Endothelial cell of coronary artery (primary cell): ENCODE measurements around the gene RGL1. TPM values are rescaled to one million over a fixed set of nuclear protein-coding genes. Genes with fewer than 3 reads are reported as not detected.

Experiments used
- total RNA-seq: library from RNA; depleted of rRNA; stranded (reverse); fragments of >200 nt; gene quantifications from 2 replicates; pipeline ENCODE4 v1.2.3, GENCODE V29; 2014

Gene RGL1
- total RNA-seq = 12.9 and 18.4 TPM in 2 replicates

DNA sequence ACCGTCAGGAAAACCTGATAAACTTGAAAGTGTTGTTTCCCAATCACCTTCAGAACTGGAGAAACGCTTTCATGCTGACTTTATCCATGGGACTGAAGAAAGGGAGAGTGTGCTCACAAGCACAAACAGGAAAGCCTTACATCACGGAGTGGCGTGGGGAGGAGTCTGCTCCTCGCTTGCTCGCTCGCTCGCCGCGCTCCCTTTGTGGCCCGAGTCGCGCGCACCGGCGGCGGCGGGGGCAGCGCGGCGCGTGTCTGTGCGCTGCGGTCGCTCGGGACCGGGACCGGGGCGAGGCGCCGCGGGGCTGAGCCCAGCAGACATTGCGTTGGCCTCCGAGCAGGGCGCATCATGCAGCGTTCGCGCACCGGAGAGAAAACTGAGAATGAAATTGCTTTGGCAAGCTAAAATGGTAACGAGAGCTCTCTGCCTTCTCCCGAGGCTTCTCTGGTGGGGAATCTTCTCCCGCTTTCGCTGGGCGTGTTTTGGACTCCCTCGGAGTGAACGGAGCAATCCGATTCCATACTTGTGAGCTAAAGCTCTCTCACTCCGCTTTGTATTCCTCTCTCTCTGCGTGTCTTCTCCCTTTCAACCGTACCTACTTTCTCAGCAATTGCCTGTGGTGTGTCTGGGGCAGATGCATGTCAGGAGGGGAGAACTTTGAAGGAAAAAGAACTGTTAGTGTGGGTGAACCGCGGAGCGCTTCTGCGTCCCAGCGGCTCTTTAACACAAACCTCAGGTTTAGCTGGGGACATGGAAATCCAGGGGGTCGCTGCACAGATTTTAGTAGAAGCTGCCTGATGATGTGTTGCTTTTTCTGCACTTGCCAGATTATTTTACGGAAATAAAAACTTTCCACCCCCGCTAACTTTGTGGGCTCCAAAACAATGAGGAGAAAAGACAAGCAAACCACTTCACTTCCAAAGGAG, at the start of gene RGL1:
RGL1 (plus strand) TSS at position 205 of the 926 bp plus-strand sequence; CDS start at position 383, 178 bp downstream.

Other genes with a start within 250 kb of the RGL1 start
- 0.09 TPM in 1 of 2 replicates, not detected in the other for gene NCF2, start 214.7 kb upstream of the RGL1 start, total RNA-seq
- 370 and 417 TPM in 2 replicates for gene ARPC5, start 169.3 kb upstream of the RGL1 start, total RNA-seq
- not detected in 2 replicates for gene APOBEC4, start 151.8 kb upstream of the RGL1 start, total RNA-seq
- under 0.01 and 0.19 TPM in 2 replicates for gene COLGALT2, start 232.6 kb downstream of the RGL1 start, total RNA-seq
- gene TSEN15, start 246.6 kb downstream of the RGL1 start, total RNA-seq = 21.2 and 23.0 TPM in 2 replicates